ENCODE measurements around the gene DNER. TPM values are rescaled to one million over a fixed set of nuclear protein-coding genes. Genes with fewer than 3 reads are reported as not detected.

DNER gene
- polyA plus RNA-seq, 1 of the 3 experiments (the other 2 are of a cell fraction), result 1.4 TPM

DNA sequence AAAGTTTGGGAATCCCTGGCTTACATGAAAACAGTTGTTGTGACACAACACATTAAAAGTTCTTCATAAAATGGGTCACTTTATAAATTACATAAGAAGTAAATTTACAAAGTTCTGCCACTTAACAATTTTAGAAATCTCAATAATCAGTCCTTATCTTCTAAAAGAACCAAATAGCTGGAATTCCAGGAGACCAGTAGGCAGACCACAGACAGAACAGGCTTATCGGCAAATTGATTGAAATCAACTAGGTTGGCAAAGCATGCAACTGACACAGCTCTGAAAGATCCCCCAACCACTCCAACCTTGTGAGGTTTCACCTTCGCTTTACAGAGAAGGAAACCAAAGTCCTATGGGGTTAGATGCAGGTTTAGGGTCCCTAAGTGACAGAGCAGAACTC is 103.0 kb downstream of the DNER start:
- TF ChIP-seq RCOR1 (IDR thresholded peaks at IDR 0.05; ENCODE audit: low read length) (no peak), CHD2 (IDR thresholded peaks at IDR 0.05; ENCODE audit: low read length, partially characterized antibody) (no peak), TCF12 (IDR thresholded peaks at IDR 0.05) (no peak), POLR2AphosphoS5 (IDR thresholded peaks at IDR 0.05; ENCODE audit: low read depth, low read length) (no peak), NFIC (IDR thresholded peaks at IDR 0.05; ENCODE audit: borderline replicate concordance) (no peak), USF2 (IDR thresholded peaks at IDR 0.05; ENCODE audit: borderline replicate concordance, low read depth, low read length) (no peak), TEAD4 (IDR thresholded peaks at IDR 0.05; ENCODE audit: borderline replicate concordance, insufficient read depth) (no peak), CTCF (IDR thresholded peaks at IDR 0.05) (no peak)
- no peaks in the 10 kb centered on the region for H3K36me3 ChIP-seq (replicated peaks in 1 of 2; ENCODE audit: control insufficient read depth in 1 of 2, insufficient read depth in 2 of 2, low read length in 1 of 2)
- no peaks in the 10 kb centered on the region for H3K79me2 ChIP-seq (ENCODE audit: insufficient read depth)
- H3K9me2 ChIP-seq, result no peaks in the 10 kb centered on the region
- H3K9me3 ChIP-seq, result no peaks in the 10 kb centered on the region
- no peak overlapping the region for H2AFZ ChIP-seq (ENCODE audit: low read depth)
- no peak overlapping the region for H3K4me3 ChIP-seq (ENCODE audit: low read depth in 2 of 2, low read length in 1 of 2)
- POLR2A ChIA-PET, result no interaction called here
- no peaks in the 10 kb centered on the region for H3K27me3 ChIP-seq (ENCODE audit: insufficient read depth)
- H3K27ac ChIP-seq (ENCODE audit: low read depth in 2 of 2, low read length in 1 of 2), result no peak overlapping the region
- H3F3A ChIP-seq (replicated peaks; ENCODE audit: insufficient read depth), result no peaks in the 10 kb centered on the region
- H3K4me2 ChIP-seq, result no peak overlapping the region
- no peak for DNase-seq
- peaks cover 0 to 5% of the 10 kb centered on the region in 2 experiments; a peak in 2 of 4 replicates for H3K4me1 ChIP-seq (ENCODE audit: control insufficient read depth in 1 of 2, insufficient read depth in 2 of 2, low read depth in 1 of 2, low read length in 1 of 2)
- no peak overlapping the region for H3K9ac ChIP-seq
- WGBS (ENCODE audit: low lambda C conversion rate), result 62% methylated on average over 1 of the region's 2 CpGs
- CTCF ChIA-PET, result interaction anchor here (0.7 to 1.6 kb wide), 4 partner anchors 13 to 102 kb away, joined by 3 read pairs; no protein-coding TSS in a partner anchor
- no peaks in the 10 kb centered on the region for H4K20me1 ChIP-seq (ENCODE audit: insufficient read depth)

- no peak overlapping the region for H3K27ac ChIP-seq (ENCODE audit: low read depth in 2 of 2, low read length in 1 of 2)
- H3K4me1 ChIP-seq (ENCODE audit: control insufficient read depth in 1 of 2, insufficient read depth in 2 of 2, low read depth in 1 of 2, low read length in 1 of 2), result peaks cover 0 to 5% of the 10 kb centered on the region in 2 experiments; a peak in 2 of 4 replicates
- no peak overlapping the region for H3K4me3 ChIP-seq (ENCODE audit: low read depth in 2 of 2, low read length in 1 of 2)
- no peaks in the 10 kb centered on the region for H3K9me2 ChIP-seq
- H2AFZ ChIP-seq (ENCODE audit: low read depth), result no peak overlapping the region
- ChIA-PET CTCF (interaction anchor here (0.7 to 1.6 kb wide), 4 partner anchors 12 to 103 kb away, joined by 3 read pairs; no protein-coding TSS in a partner anchor), POLR2A (no interaction called here)
- no peak overlapping the region for H3K9ac ChIP-seq
- H3K79me2 ChIP-seq (ENCODE audit: insufficient read depth), result no peaks in the 10 kb centered on the region
- no peaks in the 10 kb centered on the region for H3K36me3 ChIP-seq (replicated peaks in 1 of 2; ENCODE audit: control insufficient read depth in 1 of 2, insufficient read depth in 2 of 2, low read length in 1 of 2)
- H4K20me1 ChIP-seq (ENCODE audit: insufficient read depth), result no peaks in the 10 kb centered on the region
- TF ChIP-seq CTCF (IDR thresholded peaks at IDR 0.05), result no peak
- no peak for DNase-seq
- no peak overlapping the region for H3K4me2 ChIP-seq
- no peaks in the 10 kb centered on the region for H3K9me3 ChIP-seq
- H3K27me3 ChIP-seq (ENCODE audit: insufficient read depth), result no peaks in the 10 kb centered on the region
- WGBS (ENCODE audit: low lambda C conversion rate), result 15% methylated on average over 2 of the region's 2 CpGs
- no peaks in the 10 kb centered on the region for H3F3A ChIP-seq (replicated peaks; ENCODE audit: insufficient read depth)
Observed at GRCh38 chr2:229610872-229611271, 103.5 kb downstream of the DNER start.
